Fibroblast of villous mesenchyme (primary cell): ENCODE results near the gene CPSF4L. TPM values are rescaled to one million over a fixed set of nuclear protein-coding genes. Genes with fewer than 3 reads are reported as not detected.

Experiments used
- DNase-seq: peaks from one replicate; pipeline ENCODE4 v3.0.0-alpha.2; 2010; ENCODE audit warnings: low read depth
- H3K4me3 ChIP-seq: 2 replicates; pipeline ENCODE4 v1.5.1; 2011; ENCODE audit warnings: low read depth, mild to moderate bottlenecking, low read length
- CTCF ChIP-seq: IDR thresholded peaks from 2 replicates; pipeline ENCODE4 v1.5.1; 2012; ENCODE audit warnings: low read depth, mild to moderate bottlenecking, low read length; ENCODE audit not compliant: insufficient read depth
- total RNA-seq: library from RNA; depleted of rRNA; stranded (reverse); fragments of >200 nt; gene quantifications from 2 replicates; pipeline ENCODE4 v1.2.3, GENCODE V29; 2012

CPSF4L gene
- total RNA-seq, 1 donor: not detected

GRCh38 chr17:73214851-73215250 is 46.8 kb downstream of the CPSF4L start:
- TF ChIP-seq CTCF: no peak
- no peak overlapping the region for H3K4me3 ChIP-seq
- no peak for DNase-seq

GRCh38 chr17:73214008-73214407 is 47.7 kb downstream of the CPSF4L start:
- DNase-seq: no peak
- H3K4me3 ChIP-seq: no peak overlapping the region
- no peak for TF ChIP-seq CTCF

DNA sequence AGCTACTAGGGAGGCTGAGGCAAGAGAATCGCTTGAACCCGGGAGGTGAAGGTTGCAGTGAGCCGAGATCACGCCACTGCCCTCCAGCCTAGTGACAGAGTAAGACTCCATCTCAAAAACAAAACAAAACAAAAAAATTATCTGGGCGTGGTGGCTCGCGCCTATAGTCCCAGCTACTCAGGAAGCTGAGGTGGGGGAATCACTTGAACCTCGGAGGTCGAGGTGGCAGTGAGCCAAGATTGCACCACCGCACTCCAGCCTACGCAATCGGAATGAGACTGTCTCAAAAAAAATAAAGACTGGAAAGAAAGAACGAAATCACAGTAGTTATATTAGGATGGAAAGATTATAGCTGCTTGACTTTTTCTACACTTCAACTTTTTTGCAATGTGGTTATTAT is 49.9 kb downstream of the CPSF4L start:
- DNase-seq: no peak
- TF ChIP-seq CTCF: no peak
- H3K4me3 ChIP-seq: no peak overlapping the region

DNA sequence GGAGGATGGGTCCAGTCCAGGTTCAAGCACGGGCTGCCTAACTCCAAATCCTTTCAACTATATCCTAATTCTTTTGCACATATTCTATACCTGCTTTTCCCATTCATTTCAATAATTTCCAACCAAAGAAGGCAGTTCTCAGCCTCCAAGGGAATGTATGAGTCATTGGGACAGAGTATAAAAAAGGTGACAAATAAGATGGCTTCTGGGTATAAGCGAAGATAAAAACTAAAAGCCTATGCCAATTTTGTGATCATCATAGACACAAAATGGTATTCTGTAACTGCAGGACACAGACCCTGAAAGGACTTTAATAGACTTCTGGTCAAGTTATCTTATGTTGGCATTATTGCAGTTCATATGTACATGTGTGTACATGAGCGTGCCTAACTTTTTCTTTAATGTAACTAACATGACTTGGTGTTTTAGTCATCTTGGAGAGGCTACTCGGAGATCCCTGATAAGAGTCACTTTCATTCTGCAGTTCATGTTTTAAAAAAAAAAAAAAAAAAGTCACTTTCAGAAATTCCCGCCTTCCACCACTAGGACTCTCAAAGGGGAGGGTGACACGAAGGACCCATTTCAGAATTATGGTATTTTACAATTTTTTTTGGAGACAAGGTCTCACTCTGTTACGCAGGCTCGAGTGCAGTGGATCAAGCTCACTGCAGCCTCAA is 51.5 kb downstream of the CPSF4L start:
- peak; percentile 43 for TF ChIP-seq CTCF
- DNase-seq: peak; percentile 19
- H3K4me3 ChIP-seq: no peak overlapping the region

DNA sequence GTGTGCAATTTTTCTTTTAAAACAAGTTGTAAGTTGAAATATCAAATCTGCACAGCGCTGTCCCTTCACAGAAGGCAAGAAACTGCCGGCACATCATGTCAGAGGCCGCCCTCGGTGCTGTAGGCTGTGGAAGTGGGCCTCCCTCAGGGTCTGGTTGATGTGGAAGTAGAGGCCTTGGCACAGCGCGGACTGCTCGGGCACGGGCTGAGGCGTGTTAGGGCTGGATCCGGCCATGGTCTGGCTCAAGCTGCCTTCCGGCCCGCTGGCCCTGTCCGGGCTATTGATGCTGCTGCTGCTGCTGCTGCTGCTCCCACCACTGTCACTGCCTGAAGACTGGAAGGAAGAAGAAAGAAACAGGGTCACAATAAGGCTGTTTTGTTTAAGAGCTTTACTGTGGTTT is 52.2 kb downstream of the CPSF4L start:
- H3K4me3 ChIP-seq: no peak overlapping the region
- TF ChIP-seq CTCF: no peak
- DNase-seq: no peak

- no peak for TF ChIP-seq CTCF
- no peak for DNase-seq
- H3K4me3 ChIP-seq: no peak overlapping the region
Observed at GRCh38 chr17:73208139-73208827, 53.4 kb downstream of the CPSF4L start.
